Keratinocyte (primary cell): ENCODE results near the gene CAMK2G. TPM values are rescaled to one million over a fixed set of nuclear protein-coding genes. Genes with fewer than 3 reads are reported as not detected.

Experiments used
- DNase-seq: peaks from one replicate; pipeline ENCODE4 v3.0.0-alpha.2; 2011; ENCODE audit warnings: low read depth, missing footprints, low spot score
- FAIRE-seq: peaks from 2 replicates; lab custom pipeline; 2011; peaks lifted over from hg19 to GRCh38; lab: Jason Lieb, UNC
- H2AFZ ChIP-seq: 2 replicates; pipeline ENCODE4 v1.6.0; 2012; ENCODE audit warnings: low read length, control low read depth, inconsistent platforms; ENCODE audit not compliant: control insufficient read depth
- H3K27ac ChIP-seq: 2 replicates; pipeline ENCODE4 v1.5.1; 2011; ENCODE audit warnings: low read length; ENCODE audit not compliant: control insufficient read depth, insufficient read depth
- H3K27me3 ChIP-seq: 3 replicates; pipeline ENCODE4 v1.6.0; 2011; ENCODE audit warnings: low read length; ENCODE audit not compliant: control insufficient read depth, insufficient read depth; ENCODE audit errors: extremely low read depth
- H3K36me3 ChIP-seq, 2 experiments: 2 replicates in 1 of 2; 3 replicates in 1 of 2; pipeline ENCODE4 v1.5.1; 2011; ENCODE audit warnings: low read length in 2 of 2, mild to moderate bottlenecking in 1 of 2; ENCODE audit not compliant: control insufficient read depth in 2 of 2, insufficient read depth in 2 of 2; ENCODE audit errors: extremely low read depth in 1 of 2
- H3K4me1 ChIP-seq: 3 replicates; pipeline ENCODE4 v1.5.1; 2011; ENCODE audit warnings: low read length; ENCODE audit not compliant: control insufficient read depth, insufficient read depth; ENCODE audit errors: extremely low read depth
- H3K4me2 ChIP-seq: 3 replicates; pipeline ENCODE4 v1.6.0; 2011; ENCODE audit warnings: low read depth, low read length; ENCODE audit not compliant: control insufficient read depth, insufficient read depth; ENCODE audit errors: extremely low read depth
- H3K4me3 ChIP-seq, 3 experiments: fragments of 200-600 bp in 1 of 3; sonication (generic) in 1 of 3; 2 replicates in 2 of 3; 3 replicates in 1 of 3; pipeline ENCODE4 v1.5.1; 2011 to 2016; ENCODE audit warnings: low read length in 3 of 3, mild to moderate bottlenecking in 3 of 3, control low read depth in 2 of 3, inconsistent platforms in 1 of 3, low read depth in 1 of 3, mixed read lengths in 1 of 3, mixed run types in 1 of 3, moderate library complexity in 1 of 3; ENCODE audit not compliant: control insufficient read depth in 2 of 3, insufficient read depth in 2 of 3; ENCODE audit errors: extremely low read depth in 1 of 3
- H3K79me2 ChIP-seq: 2 replicates; pipeline ENCODE4 v1.6.0; 2012; ENCODE audit warnings: low read length; ENCODE audit not compliant: control insufficient read depth, insufficient read depth
- H3K9ac ChIP-seq: 3 replicates; pipeline ENCODE4 v1.6.0; 2011; ENCODE audit warnings: low read length; ENCODE audit not compliant: control insufficient read depth, insufficient read depth; ENCODE audit errors: extremely low read depth
- H3K9me1 ChIP-seq: 3 replicates; pipeline ENCODE4 v1.6.0; 2011; ENCODE audit warnings: low read length; ENCODE audit not compliant: control insufficient read depth, insufficient read depth; ENCODE audit errors: extremely low read depth
- H3K9me3 ChIP-seq: 2 replicates; pipeline ENCODE4 v1.5.1; 2012; ENCODE audit warnings: low read depth, low read length; ENCODE audit not compliant: control insufficient read depth
- H4K20me1 ChIP-seq: 3 replicates; pipeline ENCODE4 v1.6.0; 2011; ENCODE audit warnings: low read length; ENCODE audit not compliant: control insufficient read depth, insufficient read depth; ENCODE audit errors: extremely low read depth
- CTCF ChIP-seq, 3 experiments: IDR thresholded peaks in 1 of 3; conservative IDR thresholded peaks in 1 of 3; optimal IDR thresholded peaks in 1 of 3; 2 replicates in 2 of 3; 3 replicates in 1 of 3; pipeline versions ENCODE3 to v1.5.1; 2011; ENCODE audit warnings: low read length in 3 of 3, mild to moderate bottlenecking in 3 of 3, moderate library complexity in 2 of 3, control low read depth in 1 of 3, inconsistent platforms in 1 of 3; ENCODE audit not compliant: insufficient read depth in 2 of 3; ENCODE audit errors: extremely low read depth in 1 of 3
- EZH2 ChIP-seq: IDR thresholded peaks from one replicate; pipeline ENCODE4 v1.6.1; 2012; ENCODE audit warnings: inconsistent platforms, mild to moderate bottlenecking, low read length, moderate library complexity
- dilution Hi-C: fragments of 300-500 bp; cut with MboI; formaldehyde crosslinking; loops from one replicate; pipeline ENCODE4 v1.7.0; 2020; ENCODE audit warnings: low sequenced_read_pairs; ENCODE audit not compliant: extremely low pct_ligation_motif_present
- polyA plus RNA-seq, 5 experiments: library from polyadenylated mRNA; depleted of rRNA in 3 of 5; stranded (reverse) in 3 of 5; stranded (forward) in 1 of 5; unstranded in 1 of 5; fragments of >200 nt; gene quantifications; 1 replicate in 1 of 5; 2 replicates in 3 of 5; 3 replicates in 1 of 5; pipeline versions ENCODE4 v1.2.1 to v1.2.3, GENCODE V29; 2011 to 2012; ENCODE audit warnings: missing spikeins in 2 of 5, low read depth in 1 of 5, low replicate concordance in 1 of 5

Gene CAMK2G
- polyA plus RNA-seq, 1 donor (not counting 4 experiments of a cell fraction or from before 2014, with no cell fraction given): 17.6 TPM

GRCh38 chr10:73858013-73858708, 16.2 kb downstream of the CAMK2G start:
- H3K4me2 ChIP-seq: no peak overlapping the region
- H3K9me1 ChIP-seq: no peaks in the 10 kb centered on the region
- H2AFZ ChIP-seq: no peak overlapping the region
- no peak for TF ChIP-seq EZH2
- no peak for TF ChIP-seq CTCF (optimal IDR thresholded peaks at IDR 0.05 in 1 of 3, IDR thresholded peaks at IDR 0.05 in 1 of 3, conservative IDR thresholded peaks at IDR 0.05 in 1 of 3; ENCODE audit: extremely low read depth in 1 of 3, insufficient read depth in 2 of 3, low read length in 3 of 3)
- no peaks in the 10 kb centered on the region for H3K79me2 ChIP-seq
- DNase-seq (no peak), FAIRE-seq (no peak)
- H3K9me3 ChIP-seq: no peaks in the 10 kb centered on the region
- dilution Hi-C loops: no loop called here
- no peaks in the 10 kb centered on the region for H4K20me1 ChIP-seq
- H3K4me1 ChIP-seq: no peaks in the 10 kb centered on the region
- no peak overlapping the region for H3K4me3 ChIP-seq
- H3K36me3 ChIP-seq: peaks cover 17 to 21% of the 10 kb centered on the region in 2 experiments
- no peak overlapping the region for H3K9ac ChIP-seq
- no peak overlapping the region for H3K27ac ChIP-seq
- H3K27me3 ChIP-seq: no peaks in the 10 kb centered on the region

- no peak for DNase-seq
- Histone ChIP-seq H3K27ac (no peak overlapping the region), H3K4me1 (no peaks in the 10 kb centered on the region), H3K79me2 (no peaks in the 10 kb centered on the region), H3K4me3 (no peak overlapping the region), H3K36me3 (peaks cover 16 to 22% of the 10 kb centered on the region in 2 experiments), H3K9ac (no peak overlapping the region), H4K20me1 (no peaks in the 10 kb centered on the region), H3K9me3 (no peaks in the 10 kb centered on the region), H2AFZ (no peak overlapping the region), H3K4me2 (no peak overlapping the region), H3K9me1 (no peaks in the 10 kb centered on the region), H3K27me3 (no peaks in the 10 kb centered on the region)
- dilution Hi-C loops: no loop called here
- no peak for FAIRE-seq
- TF ChIP-seq CTCF (optimal IDR thresholded peaks at IDR 0.05 in 1 of 3, IDR thresholded peaks at IDR 0.05 in 1 of 3, conservative IDR thresholded peaks at IDR 0.05 in 1 of 3; ENCODE audit: extremely low read depth in 1 of 3, insufficient read depth in 2 of 3, low read length in 3 of 3) (no peak), EZH2 (no peak)
These were observed 16.9 kb downstream of the CAMK2G start for GRCh38 chr10:73857446-73857845.
